Activated naive CD8-positive, alpha-beta T cell treated with anti-CD3 and anti-CD28 coated beads, Interleukin-2, amount 50 U/mL, for 24 hours (primary cell): ENCODE data around the gene IFI6.
"Not testable (repeated sequence)": the region's sequence is repeated elsewhere in the genome, so short reads cannot be mapped to it uniquely, and the experiment has no call there.

Source experiments
- ATAC-seq: fragments of 150-1000 bp; cut with Tn5 transposase; one replicate; pipeline ENCODE4 v1.10.0; 2021
- DNase-seq: peaks from one replicate; pipeline ENCODE4 v3.0.0; 2021
- H3K27ac Mint-ChIP-seq: one replicate; pipeline ENCODE4 v1.8.0; 2021; ENCODE audit warnings: mild to moderate bottlenecking, mixed read lengths
- H3K27me3 Mint-ChIP-seq: one replicate; pipeline ENCODE4 v1.8.0; 2021; ENCODE audit warnings: mixed read lengths
- H3K36me3 Mint-ChIP-seq: one replicate; pipeline ENCODE4 v1.8.0; 2021; ENCODE audit warnings: low read depth, mixed read lengths
- H3K4me1 Mint-ChIP-seq: one replicate; pipeline ENCODE4 v1.8.0; 2021; ENCODE audit warnings: mixed read lengths
- H3K4me3 Mint-ChIP-seq: one replicate; pipeline ENCODE4 v1.8.0; 2021; ENCODE audit warnings: mild to moderate bottlenecking, moderate library complexity, mixed read lengths
- H3K9me3 Mint-ChIP-seq: one replicate; pipeline ENCODE4 v1.8.0; 2021; ENCODE audit warnings: mixed read lengths

IFI6 gene

GRCh38 chr1:27671964-27672749 lies at the start of gene IFI6:
Gene IFI6, minus strand, starts transcription at chr1:27672192. Its CDS starts 2,878 bp downstream, at chr1:27669314.
- peak within 1 kb of the TSS; percentile 79 for H3K27ac Mint-ChIP-seq
- H3K4me3 Mint-ChIP-seq = peak within 1 kb of the TSS; percentile 79
- ATAC-seq = peak; percentile 92
- DNase-seq = peak; percentile 68
- H3K27me3 Mint-ChIP-seq = no peaks in the 10 kb centered on the region
- peaks cover 3% of the 10 kb centered on the region for H3K36me3 Mint-ChIP-seq
- H3K4me1 Mint-ChIP-seq = peaks cover 44% of the 10 kb centered on the region
- no peaks in the 10 kb centered on the region for H3K9me3 Mint-ChIP-seq

GRCh38 chr1:27719286-27720251 lies 47.6 kb upstream of the IFI6 start:
- DNase-seq (no peak), ATAC-seq (no peak)
- peaks cover under 1% of the 10 kb centered on the region for H3K4me1 Mint-ChIP-seq
- no peak overlapping the region for H3K4me3 Mint-ChIP-seq
- peaks cover 11% of the 10 kb centered on the region for H3K9me3 Mint-ChIP-seq
- H3K27me3 Mint-ChIP-seq = peaks cover 14% of the 10 kb centered on the region
- H3K36me3 Mint-ChIP-seq = no peaks in the 10 kb centered on the region
- H3K27ac Mint-ChIP-seq = no peak overlapping the region

- no peak overlapping the region for H3K4me3 Mint-ChIP-seq
- H3K27ac Mint-ChIP-seq = no peak overlapping the region
- DNase-seq = no peak
- peaks cover 11% of the 10 kb centered on the region for H3K9me3 Mint-ChIP-seq
- peaks cover 14% of the 10 kb centered on the region for H3K27me3 Mint-ChIP-seq
- H3K36me3 Mint-ChIP-seq = no peaks in the 10 kb centered on the region
- no peak for ATAC-seq
- no peaks in the 10 kb centered on the region for H3K4me1 Mint-ChIP-seq
These were observed 44.4 kb upstream of the IFI6 start for GRCh38 chr1:27716262-27716895.

GRCh38 chr1:27713869-27714513 lies 42.0 kb upstream of the IFI6 start:
- Mint-ChIP-seq H3K36me3 (no peaks in the 10 kb centered on the region), H3K9me3 (peaks cover 11% of the 10 kb centered on the region), H3K27ac (no peak overlapping the region), H3K4me1 (no peaks in the 10 kb centered on the region), H3K27me3 (peaks cover 11% of the 10 kb centered on the region), H3K4me3 (no peak overlapping the region)
- no peak for ATAC-seq
- no peak for DNase-seq

- DNase-seq = no peak
- H3K4me3 Mint-ChIP-seq = no peak overlapping the region
- no peak overlapping the region for H3K27ac Mint-ChIP-seq
These were observed 41.2 kb upstream of the IFI6 start for GRCh38 chr1:27713139-27713725.

GRCh38 chr1:27710574-27710973 lies 38.6 kb upstream of the IFI6 start:
- H3K4me1 Mint-ChIP-seq = no peaks in the 10 kb centered on the region
- DNase-seq = no peak
- H3K36me3 Mint-ChIP-seq = no peaks in the 10 kb centered on the region
- H3K27me3 Mint-ChIP-seq = peaks cover 2% of the 10 kb centered on the region
- H3K27ac Mint-ChIP-seq = no peak overlapping the region
- ATAC-seq = no peak
- H3K9me3 Mint-ChIP-seq = no peaks in the 10 kb centered on the region
- no peak overlapping the region for H3K4me3 Mint-ChIP-seq

More at GRCh38 chr1:27713139-27713725, 41.2 kb upstream of the IFI6 start:
- ATAC-seq = no peak
- no peaks in the 10 kb centered on the region for H3K4me1 Mint-ChIP-seq
- no peaks in the 10 kb centered on the region for H3K36me3 Mint-ChIP-seq
- H3K27me3 Mint-ChIP-seq = peaks cover 11% of the 10 kb centered on the region
- peaks cover 11% of the 10 kb centered on the region for H3K9me3 Mint-ChIP-seq

- Mint-ChIP-seq H3K9me3 (peaks cover 9% of the 10 kb centered on the region), H3K4me1 (no peaks in the 10 kb centered on the region), H3K4me3 (no peak overlapping the region), H3K27me3 (peaks cover 2% of the 10 kb centered on the region), H3K27ac (no peak overlapping the region), H3K36me3 (peaks cover 4% of the 10 kb centered on the region)
- ATAC-seq (no peak), DNase-seq (no peak)
These were observed 33.6 kb upstream of the IFI6 start for GRCh38 chr1:27705545-27705944.

GRCh38 chr1:27704958-27705357 lies 33.0 kb upstream of the IFI6 start:
- ATAC-seq = no peak
- no peak for DNase-seq
- no peak overlapping the region for H3K4me3 Mint-ChIP-seq
- no peaks in the 10 kb centered on the region for H3K4me1 Mint-ChIP-seq
- peaks cover 9% of the 10 kb centered on the region for H3K9me3 Mint-ChIP-seq
- peaks cover 4% of the 10 kb centered on the region for H3K36me3 Mint-ChIP-seq
- no peak overlapping the region for H3K27ac Mint-ChIP-seq
- H3K27me3 Mint-ChIP-seq = peaks cover 2% of the 10 kb centered on the region

GRCh38 chr1:27696835-27697234 lies 24.8 kb upstream of the IFI6 start:
- H3K36me3 Mint-ChIP-seq, H3K4me3 Mint-ChIP-seq, H3K9me3 Mint-ChIP-seq, H3K27me3 Mint-ChIP-seq, DNase-seq, ATAC-seq, H3K27ac Mint-ChIP-seq, H3K4me1 Mint-ChIP-seq: not testable (repeated sequence)

- H3K27me3 Mint-ChIP-seq = peaks cover 9% of the 10 kb centered on the region
- peak overlapping the region; percentile 70 for H3K27ac Mint-ChIP-seq
- DNase-seq = no peak
- no peak overlapping the region for H3K4me3 Mint-ChIP-seq
- H3K36me3 Mint-ChIP-seq = no peaks in the 10 kb centered on the region
- H3K9me3 Mint-ChIP-seq = peaks cover 5% of the 10 kb centered on the region
- peaks cover 10% of the 10 kb centered on the region for H3K4me1 Mint-ChIP-seq
- no peak for ATAC-seq
These were observed 18.2 kb upstream of the IFI6 start for GRCh38 chr1:27690183-27690582.

GRCh38 chr1:27689423-27690173 lies 17.6 kb upstream of the IFI6 start:
- H3K4me1 Mint-ChIP-seq = peaks cover 10% of the 10 kb centered on the region
- H3K36me3 Mint-ChIP-seq = no peaks in the 10 kb centered on the region
- peak overlapping the region; percentile 9 for H3K4me3 Mint-ChIP-seq
- peak overlapping the region; percentile 70 for H3K27ac Mint-ChIP-seq
- ATAC-seq (peak; percentile 33), DNase-seq (no peak)
- H3K9me3 Mint-ChIP-seq = peaks cover 5% of the 10 kb centered on the region
- H3K27me3 Mint-ChIP-seq = peaks cover 10% of the 10 kb centered on the region

GRCh38 chr1:27687906-27688305 lies 15.9 kb upstream of the IFI6 start:
- Mint-ChIP-seq H3K4me3 (no peak overlapping the region), H3K4me1 (peaks cover 10% of the 10 kb centered on the region), H3K36me3 (no peaks in the 10 kb centered on the region), H3K27me3 (peaks cover 10% of the 10 kb centered on the region), H3K9me3 (peaks cover 5% of the 10 kb centered on the region), H3K27ac (no peak overlapping the region)
- no peak for DNase-seq
- ATAC-seq = no peak

- peaks cover 8% of the 10 kb centered on the region for H3K9me3 Mint-ChIP-seq
These were observed 14.4 kb upstream of the IFI6 start for GRCh38 chr1:27686223-27686990.

More at GRCh38 chr1:27686223-27686990, 14.4 kb upstream of the IFI6 start:
- H3K27ac Mint-ChIP-seq = no peak overlapping the region
- peaks cover 7% of the 10 kb centered on the region for H3K27me3 Mint-ChIP-seq
- ATAC-seq = peak; percentile 10
- peaks cover 4% of the 10 kb centered on the region for H3K36me3 Mint-ChIP-seq
- peaks cover 10% of the 10 kb centered on the region for H3K4me1 Mint-ChIP-seq
- H3K4me3 Mint-ChIP-seq = no peak overlapping the region
- DNase-seq = no peak
